GM12865 (cell line): ENCODE data around the gene FXYD6.
A peak's percentile ranks its signal among the peaks of the same experiment; 100 is the strongest.

Source experiments
- DNase-seq: peaks from one replicate; pipeline ENCODE4 v3.0.0; 2010; ENCODE audit warnings: low read depth
- H3K4me3 ChIP-seq: 2 replicates; pipeline ENCODE4 v1.5.1; 2011; ENCODE audit warnings: mild to moderate bottlenecking, low read depth, low read length, control low read depth
- TF ChIP-seq, protein P1 (sequence below): IDR thresholded peaks from 2 replicates; pipeline ENCODE4 v1.5.1; 2011; ENCODE audit warnings: low read length, control low read depth, low read depth, inconsistent platforms; ENCODE audit not compliant: insufficient read depth; ENCODE audit errors: missing control alignments

Gene FXYD6

GRCh38 chr11:117910525-117910924, 34.1 kb upstream of the FXYD6 start:
- no peak overlapping the region for H3K4me3 ChIP-seq
- TF ChIP-seq, protein P1, sequence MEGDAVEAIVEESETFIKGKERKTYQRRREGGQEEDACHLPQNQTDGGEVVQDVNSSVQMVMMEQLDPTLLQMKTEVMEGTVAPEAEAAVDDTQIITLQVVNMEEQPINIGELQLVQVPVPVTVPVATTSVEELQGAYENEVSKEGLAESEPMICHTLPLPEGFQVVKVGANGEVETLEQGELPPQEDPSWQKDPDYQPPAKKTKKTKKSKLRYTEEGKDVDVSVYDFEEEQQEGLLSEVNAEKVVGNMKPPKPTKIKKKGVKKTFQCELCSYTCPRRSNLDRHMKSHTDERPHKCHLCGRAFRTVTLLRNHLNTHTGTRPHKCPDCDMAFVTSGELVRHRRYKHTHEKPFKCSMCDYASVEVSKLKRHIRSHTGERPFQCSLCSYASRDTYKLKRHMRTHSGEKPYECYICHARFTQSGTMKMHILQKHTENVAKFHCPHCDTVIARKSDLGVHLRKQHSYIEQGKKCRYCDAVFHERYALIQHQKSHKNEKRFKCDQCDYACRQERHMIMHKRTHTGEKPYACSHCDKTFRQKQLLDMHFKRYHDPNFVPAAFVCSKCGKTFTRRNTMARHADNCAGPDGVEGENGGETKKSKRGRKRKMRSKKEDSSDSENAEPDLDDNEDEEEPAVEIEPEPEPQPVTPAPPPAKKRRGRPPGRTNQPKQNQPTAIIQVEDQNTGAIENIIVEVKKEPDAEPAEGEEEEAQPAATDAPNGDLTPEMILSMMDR, result no peak
- DNase-seq, result no peak

GRCh38 chr11:117909611-117910382, 33.3 kb upstream of the FXYD6 start:
- no peak overlapping the region for H3K4me3 ChIP-seq
- no peak for DNase-seq
- TF ChIP-seq, protein P1, result no peak

GRCh38 chr11:117908959-117909610, 32.6 kb upstream of the FXYD6 start:
- H3K4me3 ChIP-seq, result no peak overlapping the region
- TF ChIP-seq, protein P1, result no peak
- DNase-seq, result no peak

- H3K4me3 ChIP-seq, result no peak overlapping the region
- TF ChIP-seq, protein P1, result no peak
- no peak for DNase-seq
These were observed 31.8 kb upstream of the FXYD6 start for GRCh38 chr11:117908109-117908895.

GRCh38 chr11:117907276-117908108, 31.0 kb upstream of the FXYD6 start:
- TF ChIP-seq, protein P1, result no peak
- peak; percentile 59 for DNase-seq
- no peak overlapping the region for H3K4me3 ChIP-seq

DNA sequence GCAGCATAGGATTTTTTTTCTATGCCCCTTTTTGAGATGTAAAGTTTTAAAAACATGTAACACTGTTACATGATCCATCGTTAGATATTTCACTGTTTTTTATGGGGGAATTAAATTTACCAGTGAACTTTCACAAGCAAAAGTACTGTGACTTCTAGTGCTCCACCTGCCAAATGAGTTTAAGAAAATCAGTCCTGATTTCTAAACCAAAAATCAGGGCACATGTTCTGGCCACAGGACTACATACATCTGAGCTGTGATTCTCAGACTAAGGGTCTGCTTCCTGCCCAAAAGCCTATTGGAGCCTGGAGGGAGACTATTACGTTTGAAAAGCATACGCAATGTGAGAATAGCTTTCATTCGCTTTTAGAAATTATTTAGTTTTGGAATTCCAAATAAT, 30.3 kb upstream of the FXYD6 start:
- no peak overlapping the region for H3K4me3 ChIP-seq
- TF ChIP-seq, protein P1, result no peak
- no peak for DNase-seq
